ENCODE measurements around the gene VASH2.
A peak's percentile ranks its signal among the peaks of the same experiment; 100 is the strongest.

The VASH2 gene

DNA sequence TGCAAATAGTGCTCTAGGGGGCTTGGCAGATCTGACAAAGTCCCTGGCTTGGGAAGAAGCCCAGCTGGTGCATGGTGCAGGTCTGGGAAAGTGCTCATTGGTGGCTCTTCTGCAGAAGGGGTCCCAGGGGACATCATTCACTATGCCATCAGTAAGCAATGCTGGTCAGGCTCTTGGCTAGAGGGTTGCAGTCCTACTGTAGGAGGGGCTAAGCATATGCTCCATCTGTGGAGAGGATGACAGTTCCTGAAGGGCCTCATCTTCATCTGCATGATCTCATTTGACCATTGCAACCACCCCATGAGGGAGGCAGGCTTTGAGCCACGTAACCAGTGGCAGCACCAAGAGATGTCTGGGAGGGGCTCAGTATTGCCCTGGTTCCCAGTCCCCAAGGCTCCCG is 31.5 kb upstream of the VASH2 start:
- TF ChIP-seq, protein P1, sequence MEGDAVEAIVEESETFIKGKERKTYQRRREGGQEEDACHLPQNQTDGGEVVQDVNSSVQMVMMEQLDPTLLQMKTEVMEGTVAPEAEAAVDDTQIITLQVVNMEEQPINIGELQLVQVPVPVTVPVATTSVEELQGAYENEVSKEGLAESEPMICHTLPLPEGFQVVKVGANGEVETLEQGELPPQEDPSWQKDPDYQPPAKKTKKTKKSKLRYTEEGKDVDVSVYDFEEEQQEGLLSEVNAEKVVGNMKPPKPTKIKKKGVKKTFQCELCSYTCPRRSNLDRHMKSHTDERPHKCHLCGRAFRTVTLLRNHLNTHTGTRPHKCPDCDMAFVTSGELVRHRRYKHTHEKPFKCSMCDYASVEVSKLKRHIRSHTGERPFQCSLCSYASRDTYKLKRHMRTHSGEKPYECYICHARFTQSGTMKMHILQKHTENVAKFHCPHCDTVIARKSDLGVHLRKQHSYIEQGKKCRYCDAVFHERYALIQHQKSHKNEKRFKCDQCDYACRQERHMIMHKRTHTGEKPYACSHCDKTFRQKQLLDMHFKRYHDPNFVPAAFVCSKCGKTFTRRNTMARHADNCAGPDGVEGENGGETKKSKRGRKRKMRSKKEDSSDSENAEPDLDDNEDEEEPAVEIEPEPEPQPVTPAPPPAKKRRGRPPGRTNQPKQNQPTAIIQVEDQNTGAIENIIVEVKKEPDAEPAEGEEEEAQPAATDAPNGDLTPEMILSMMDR (IDR thresholded peaks at IDR 0.05): no peak
- Histone ChIP-seq H3K27ac (no peak overlapping the region), H3K9ac (no peak overlapping the region), H3K27me3 (ENCODE audit: control insufficient read depth, insufficient read depth, low read length) (no peaks in the 10 kb centered on the region), H3K79me2 (no peaks in the 10 kb centered on the region), H3K4me3 (ENCODE audit: low read depth, low read length) (no peak overlapping the region), H3K4me2 (ENCODE audit: low read length) (no peak overlapping the region), H3K36me3 (ENCODE audit: control insufficient read depth, insufficient read depth, low read length) (no peaks in the 10 kb centered on the region), H3K4me1 (no peaks in the 10 kb centered on the region), H3K9me3 (ENCODE audit: control insufficient read depth, low read length) (no peaks in the 10 kb centered on the region), H2AFZ (no peak overlapping the region)

DNA sequence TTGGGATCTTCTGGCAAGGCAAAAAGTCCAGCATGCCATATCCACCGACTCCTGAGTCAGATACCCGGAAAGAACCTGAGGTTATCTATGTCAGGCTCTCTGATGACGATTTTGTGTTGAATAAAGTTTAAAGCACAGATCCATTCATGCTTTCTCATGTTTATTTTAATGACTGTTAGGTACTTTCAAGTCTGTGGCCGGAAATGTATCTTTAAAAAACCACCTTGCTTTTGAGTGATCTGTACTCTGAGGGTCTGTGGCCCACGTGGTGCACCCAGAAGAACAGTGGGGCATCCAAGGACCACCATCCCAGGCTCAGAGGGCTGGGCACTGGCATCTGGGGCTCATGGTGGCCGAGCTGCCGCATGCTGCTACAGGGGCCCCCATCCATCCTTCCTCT is 30.1 kb upstream of the VASH2 start:
- TF ChIP-seq, protein P1 (IDR thresholded peaks at IDR 0.05): no peak

DNA sequence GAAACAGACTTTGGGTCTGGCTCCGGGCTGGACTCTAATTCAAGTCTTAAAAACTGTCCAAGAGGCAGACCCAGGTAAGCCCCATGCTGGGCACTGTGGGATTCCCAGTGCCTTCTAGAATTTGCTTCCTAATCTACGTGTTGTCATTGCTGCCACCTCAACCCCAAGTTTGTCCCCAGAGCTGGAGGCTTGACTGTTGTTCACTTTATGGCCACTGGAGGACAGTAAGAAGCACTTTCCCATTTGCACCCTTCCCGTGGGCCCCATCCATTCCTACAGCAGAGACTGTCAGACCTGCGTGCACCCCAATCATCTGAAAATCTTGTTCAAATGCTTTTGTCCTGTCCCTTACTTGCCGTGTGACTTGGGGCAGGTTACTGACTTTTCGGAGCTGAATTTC is 29.4 kb upstream of the VASH2 start:
- Histone ChIP-seq H3K4me1 (peaks cover 3% of the 10 kb centered on the region), H3K79me2 (no peaks in the 10 kb centered on the region), H3K27me3 (ENCODE audit: control insufficient read depth, insufficient read depth, low read length) (no peaks in the 10 kb centered on the region), H3K9ac (no peak overlapping the region), H3K4me2 (ENCODE audit: low read length) (no peak overlapping the region), H2AFZ (no peak overlapping the region), H3K9me3 (ENCODE audit: control insufficient read depth, low read length) (no peaks in the 10 kb centered on the region), H3K27ac (no peak overlapping the region), H3K4me3 (ENCODE audit: low read depth, low read length) (no peak overlapping the region), H3K36me3 (ENCODE audit: control insufficient read depth, insufficient read depth, low read length) (no peaks in the 10 kb centered on the region)
- TF ChIP-seq, protein P1 (IDR thresholded peaks at IDR 0.05): peak; percentile 14

More for the DNA sequence above, 30.1 kb upstream of the VASH2 start:
- Histone ChIP-seq H3K4me2 (ENCODE audit: low read length) (no peak overlapping the region), H3K9ac (no peak overlapping the region), H3K9me3 (ENCODE audit: control insufficient read depth, low read length) (no peaks in the 10 kb centered on the region), H3K79me2 (no peaks in the 10 kb centered on the region), H3K27me3 (ENCODE audit: control insufficient read depth, insufficient read depth, low read length) (no peaks in the 10 kb centered on the region), H3K36me3 (ENCODE audit: control insufficient read depth, insufficient read depth, low read length) (no peaks in the 10 kb centered on the region), H2AFZ (no peak overlapping the region), H3K4me3 (ENCODE audit: low read depth, low read length) (no peak overlapping the region), H3K4me1 (peaks cover 3% of the 10 kb centered on the region), H3K27ac (no peak overlapping the region)

DNA sequence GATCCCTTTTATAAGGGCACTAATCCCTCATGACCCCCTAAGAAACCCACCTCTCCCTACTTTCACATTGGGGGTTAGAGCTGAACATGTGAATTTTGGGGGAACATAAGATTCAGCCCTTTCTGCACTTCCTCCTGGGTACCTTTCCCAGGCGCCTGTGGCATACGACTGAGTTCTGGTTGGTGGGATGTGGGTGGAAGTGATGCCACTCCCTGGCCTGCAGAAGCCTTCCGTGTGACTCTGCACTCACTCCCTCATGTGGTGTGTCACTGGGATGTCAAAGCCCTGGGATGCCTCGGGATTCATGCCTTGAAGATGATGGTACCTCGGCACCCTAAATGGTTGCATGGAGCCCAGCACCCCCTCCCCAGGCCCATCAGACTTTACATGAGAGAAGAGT is 28.3 kb upstream of the VASH2 start:
- H3K36me3 ChIP-seq (ENCODE audit: control insufficient read depth, insufficient read depth, low read length): no peaks in the 10 kb centered on the region
- H3K4me3 ChIP-seq (ENCODE audit: low read depth, low read length): no peak overlapping the region
- no peaks in the 10 kb centered on the region for H3K79me2 ChIP-seq
- H3K9me3 ChIP-seq (ENCODE audit: control insufficient read depth, low read length): no peaks in the 10 kb centered on the region
- no peaks in the 10 kb centered on the region for H3K27me3 ChIP-seq (ENCODE audit: control insufficient read depth, insufficient read depth, low read length)
- no peak overlapping the region for H3K27ac ChIP-seq
- no peak overlapping the region for H3K9ac ChIP-seq
- TF ChIP-seq, protein P1 (IDR thresholded peaks at IDR 0.05): no peak
- H3K4me2 ChIP-seq (ENCODE audit: low read length): no peak overlapping the region
- no peak overlapping the region for H2AFZ ChIP-seq
- H3K4me1 ChIP-seq: peaks cover 3% of the 10 kb centered on the region

DNA sequence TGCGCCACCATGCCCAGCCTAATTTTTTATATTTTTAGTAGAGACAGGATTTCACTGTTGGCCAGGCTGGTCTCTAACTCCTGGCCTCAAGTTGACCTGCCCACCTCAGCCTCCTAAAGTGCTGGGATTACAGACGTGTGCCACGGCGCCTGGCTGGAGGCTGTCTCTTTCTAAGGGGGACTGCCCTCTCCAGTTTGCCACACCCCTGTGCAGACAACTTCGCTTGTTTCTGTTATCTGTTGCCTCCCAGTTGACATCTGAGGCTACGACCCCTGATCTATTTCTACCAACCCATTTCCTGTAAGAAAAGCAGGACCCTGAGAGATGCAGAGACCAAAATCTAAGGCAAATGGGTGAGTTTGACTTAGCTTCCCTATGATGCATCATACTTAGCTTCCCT is 24.0 kb upstream of the VASH2 start:
- H3K9me3 ChIP-seq (ENCODE audit: control insufficient read depth, low read length): no peaks in the 10 kb centered on the region
- no peaks in the 10 kb centered on the region for H3K79me2 ChIP-seq
- H3K4me1 ChIP-seq: peaks cover 3% of the 10 kb centered on the region
- TF ChIP-seq, protein P1 (IDR thresholded peaks at IDR 0.05): no peak
- H3K27ac ChIP-seq: no peak overlapping the region
- H3K9ac ChIP-seq: no peak overlapping the region
- no peak overlapping the region for H2AFZ ChIP-seq
- no peaks in the 10 kb centered on the region for H3K27me3 ChIP-seq (ENCODE audit: control insufficient read depth, insufficient read depth, low read length)
- no peaks in the 10 kb centered on the region for H3K36me3 ChIP-seq (ENCODE audit: control insufficient read depth, insufficient read depth, low read length)
- H3K4me2 ChIP-seq (ENCODE audit: low read length): no peak overlapping the region
- H3K4me3 ChIP-seq (ENCODE audit: low read depth, low read length): no peak overlapping the region
